OCI-LY3 (cell line): ENCODE results near the gene HDDC3.

Experiments
- H2AFZ ChIP-seq: fragments of 200-600, 300-600 bp; shearing (Covaris generic); 2 replicates; pipeline ENCODE4 v1.6.0; 2014; ENCODE audit warnings: antibody characterized with exemption, low read depth, low read length
- H3K27ac ChIP-seq: fragments of 200-600, 300-600 bp; sonication (generic); 2 replicates; pipeline ENCODE4 v1.5.1; 2014; ENCODE audit warnings: mild to moderate bottlenecking, low read length, moderate library complexity, mixed read lengths
- H3K27me3 ChIP-seq: fragments of 200-600, 300-600 bp; sonication (generic); 2 replicates; pipeline ENCODE4 v1.6.1; 2014; ENCODE audit warnings: low read depth, low read length, mixed read lengths
- H3K36me3 ChIP-seq: fragments of 200-600, 300-600 bp; sonication (generic); replicated peaks from 2 replicates; pipeline ENCODE3; 2014; ENCODE audit warnings: low read depth, low read length, mixed read lengths
- H3K4me1 ChIP-seq: fragments of 300-600, 200-600 bp; sonication (generic); 2 replicates; pipeline ENCODE4 v1.6.1; 2014; ENCODE audit warnings: low read length, mixed read lengths
- H3K4me2 ChIP-seq: fragments of 200-600, 300-600 bp; sonication (generic); 2 replicates; pipeline ENCODE4 v1.6.1; 2014; ENCODE audit warnings: low read length, mixed read lengths
- H3K4me3 ChIP-seq: fragments of 300-600, 200-600 bp; sonication (generic); 2 replicates; pipeline ENCODE4 v1.5.1; 2014; ENCODE audit warnings: antibody characterized with exemption, mild to moderate bottlenecking, low read length, moderate library complexity
- H3K79me2 ChIP-seq: fragments of 300-600, 200-600 bp; shearing (Covaris generic); 2 replicates; pipeline ENCODE4 v1.6.1; 2014; ENCODE audit warnings: mild to moderate bottlenecking, low read length, mixed read lengths
- H3K9ac ChIP-seq: fragments of 300-600, 200-600 bp; shearing (Covaris generic); 2 replicates; pipeline ENCODE4 v1.6.0; 2014; ENCODE audit warnings: mild to moderate bottlenecking, low read length, moderate library complexity
- H3K9me3 ChIP-seq: fragments of 200-600, 300-600 bp; shearing (Covaris generic); 2 replicates; pipeline ENCODE4 v1.6.1; 2014; ENCODE audit warnings: low read length, mixed read lengths; ENCODE audit not compliant: insufficient read depth
- H4K20me1 ChIP-seq: fragments of 200-600, 300-600 bp; sonication (generic); 2 replicates; pipeline ENCODE4 v1.6.1; 2016; ENCODE audit warnings: low read length, mixed read lengths; ENCODE audit not compliant: insufficient read depth
- EZH2phosphoT487 ChIP-seq: fragments of 200-600 bp; shearing (Covaris generic); IDR thresholded peaks from 2 replicates; pipeline ENCODE4 v1.6.1; 2018; ENCODE audit warnings: antibody characterized with exemption, mixed run types, low read depth
- TF ChIP-seq, protein P1 (sequence below): fragments of 200-600, 300-600 bp; sonication (generic); IDR thresholded peaks from 2 replicates; pipeline ENCODE4 v1.5.1; 2014; ENCODE audit warnings: antibody characterized with exemption, low read length, low read depth

HDDC3 gene, protein sequence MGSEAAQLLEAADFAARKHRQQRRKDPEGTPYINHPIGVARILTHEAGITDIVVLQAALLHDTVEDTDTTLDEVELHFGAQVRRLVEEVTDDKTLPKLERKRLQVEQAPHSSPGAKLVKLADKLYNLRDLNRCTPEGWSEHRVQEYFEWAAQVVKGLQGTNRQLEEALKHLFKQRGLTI

DNA sequence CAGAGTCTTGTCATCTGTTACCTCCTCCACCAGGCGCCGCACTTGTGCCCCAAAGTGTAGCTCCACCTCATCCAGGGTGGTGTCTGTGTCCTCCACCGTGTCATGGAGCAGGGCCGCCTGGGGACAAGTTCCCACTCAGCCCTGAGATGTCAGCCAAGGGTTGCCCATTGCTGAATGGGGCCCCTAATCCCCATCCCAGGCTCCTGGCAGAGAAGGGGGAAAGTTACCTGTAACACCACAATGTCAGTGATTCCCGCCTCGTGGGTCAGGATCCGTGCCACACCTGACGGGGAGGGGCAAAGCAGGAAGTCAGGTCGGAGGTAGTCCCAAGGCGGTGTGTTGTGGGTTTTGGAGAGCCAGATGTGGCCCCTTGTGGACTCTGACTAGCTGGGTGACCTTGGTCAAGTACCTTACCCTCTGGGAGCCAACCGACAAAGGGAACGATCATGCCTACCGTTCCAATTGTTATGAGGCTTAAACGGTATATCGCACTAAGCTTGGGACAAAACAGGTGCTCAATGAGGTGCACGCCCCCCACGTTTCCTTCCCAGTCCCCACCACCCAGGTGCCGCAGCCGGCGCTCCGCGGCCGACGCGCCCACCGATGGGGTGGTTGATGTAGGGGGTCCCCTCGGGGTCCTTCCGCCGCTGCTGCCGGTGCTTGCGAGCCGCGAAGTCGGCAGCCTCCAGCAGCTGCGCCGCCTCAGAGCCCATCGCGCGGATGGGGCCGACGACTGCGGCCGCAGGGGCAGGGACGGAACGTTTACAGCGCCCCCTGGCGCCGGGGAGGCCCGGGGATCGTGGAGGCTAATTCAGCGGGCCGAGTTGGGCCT, at the start of gene HDDC3:
TSS of gene HDDC3 (minus strand) at position 722 of the 832 bp plus-strand sequence. CDS start at position 713, 9 bp downstream.
- no peaks in the 10 kb centered on the region for H3K9me3 ChIP-seq
- peaks cover 12% of the 10 kb centered on the region for H3K79me2 ChIP-seq
- TF ChIP-seq, protein P1, sequence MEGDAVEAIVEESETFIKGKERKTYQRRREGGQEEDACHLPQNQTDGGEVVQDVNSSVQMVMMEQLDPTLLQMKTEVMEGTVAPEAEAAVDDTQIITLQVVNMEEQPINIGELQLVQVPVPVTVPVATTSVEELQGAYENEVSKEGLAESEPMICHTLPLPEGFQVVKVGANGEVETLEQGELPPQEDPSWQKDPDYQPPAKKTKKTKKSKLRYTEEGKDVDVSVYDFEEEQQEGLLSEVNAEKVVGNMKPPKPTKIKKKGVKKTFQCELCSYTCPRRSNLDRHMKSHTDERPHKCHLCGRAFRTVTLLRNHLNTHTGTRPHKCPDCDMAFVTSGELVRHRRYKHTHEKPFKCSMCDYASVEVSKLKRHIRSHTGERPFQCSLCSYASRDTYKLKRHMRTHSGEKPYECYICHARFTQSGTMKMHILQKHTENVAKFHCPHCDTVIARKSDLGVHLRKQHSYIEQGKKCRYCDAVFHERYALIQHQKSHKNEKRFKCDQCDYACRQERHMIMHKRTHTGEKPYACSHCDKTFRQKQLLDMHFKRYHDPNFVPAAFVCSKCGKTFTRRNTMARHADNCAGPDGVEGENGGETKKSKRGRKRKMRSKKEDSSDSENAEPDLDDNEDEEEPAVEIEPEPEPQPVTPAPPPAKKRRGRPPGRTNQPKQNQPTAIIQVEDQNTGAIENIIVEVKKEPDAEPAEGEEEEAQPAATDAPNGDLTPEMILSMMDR, result peak; percentile 93
- no peak for TF ChIP-seq EZH2phosphoT487
- peak within 1 kb of the TSS; percentile 91 for H2AFZ ChIP-seq
- peak within 1 kb of the TSS; percentile 94 for H3K9ac ChIP-seq
- peaks cover 3% of the 10 kb centered on the region; the same call in 1 of the 2 replicates for H4K20me1 ChIP-seq
- no peaks in the 10 kb centered on the region for H3K27me3 ChIP-seq
- peak within 1 kb of the TSS; percentile 68 for H3K27ac ChIP-seq
- H3K36me3 ChIP-seq, result peaks cover 3% of the 10 kb centered on the region
- H3K4me3 ChIP-seq, result peak within 1 kb of the TSS; percentile 91
- peak within 1 kb of the TSS; percentile 97 for H3K4me2 ChIP-seq
- H3K4me1 ChIP-seq, result peaks cover 50% of the 10 kb centered on the region

DNA sequence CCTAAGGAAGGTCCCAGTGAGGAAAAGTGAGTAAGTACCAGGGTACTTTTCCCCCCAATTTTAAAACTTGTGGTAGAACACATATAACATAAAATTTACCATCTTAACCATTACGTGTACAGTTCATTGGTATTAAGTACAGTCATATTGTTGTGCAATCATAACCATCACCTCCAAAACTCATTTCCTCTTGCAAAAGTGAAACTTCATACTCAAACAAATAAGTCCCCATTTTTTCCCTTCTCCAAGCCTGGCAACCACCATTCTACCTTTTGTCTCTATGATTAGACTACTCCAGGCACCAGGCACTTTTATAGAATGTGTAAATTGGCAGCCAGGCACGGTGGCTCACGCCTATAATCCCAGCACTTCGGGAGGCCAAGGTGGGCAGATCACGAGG, 49.8 kb upstream of the HDDC3 start:
- TF ChIP-seq, protein P1, result no peak
- no peak for TF ChIP-seq EZH2phosphoT487
- Histone ChIP-seq H3K27me3 (no peaks in the 10 kb centered on the region), H4K20me1 (peaks cover 35% of the 10 kb centered on the region), H3K79me2 (peaks cover 54% of the 10 kb centered on the region), H3K9ac (peak overlapping the region; percentile 52; the same call in 1 of the 2 replicates), H3K4me1 (peaks cover 60% of the 10 kb centered on the region), H3K9me3 (no peaks in the 10 kb centered on the region), H3K36me3 (peaks cover 73% of the 10 kb centered on the region), H2AFZ (no peak overlapping the region), H3K27ac (peak overlapping the region; percentile 88), H3K4me3 (peak overlapping the region; percentile 64), H3K4me2 (peak overlapping the region; percentile 91)

DNA sequence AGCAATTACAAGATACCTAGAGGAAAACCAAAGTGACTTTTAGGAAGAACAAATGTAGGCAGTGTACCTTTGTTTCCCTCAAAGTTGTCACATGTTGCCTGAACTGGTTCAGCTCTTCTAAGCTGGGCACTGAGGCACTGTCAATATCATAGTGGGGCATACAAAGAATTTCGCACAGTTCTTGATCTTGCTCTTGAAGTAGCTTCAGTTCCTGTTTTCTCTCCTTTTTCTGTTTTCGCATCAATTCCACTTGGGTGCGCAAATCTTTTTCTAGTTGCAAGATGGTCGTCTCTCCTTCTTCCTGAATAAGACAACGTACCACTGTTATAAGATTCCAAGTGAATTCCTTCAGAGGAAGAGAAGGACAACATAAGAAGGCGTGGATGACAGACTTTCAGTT, 49.3 kb upstream of the HDDC3 start:
- peaks cover 78% of the 10 kb centered on the region for H3K36me3 ChIP-seq
- peak overlapping the region; percentile 64 for H3K4me3 ChIP-seq
- peak overlapping the region; percentile 88 for H3K27ac ChIP-seq
- H4K20me1 ChIP-seq, result peaks cover 31% of the 10 kb centered on the region
- peak overlapping the region; percentile 91 for H3K4me2 ChIP-seq
- H3K27me3 ChIP-seq, result no peaks in the 10 kb centered on the region
- H3K4me1 ChIP-seq, result peaks cover 55% of the 10 kb centered on the region
- no peak for TF ChIP-seq EZH2phosphoT487
- TF ChIP-seq, protein P1, result peak; percentile 48
- peaks cover 49% of the 10 kb centered on the region for H3K79me2 ChIP-seq
- no peak overlapping the region for H2AFZ ChIP-seq
- H3K9ac ChIP-seq, result peak overlapping the region; percentile 52; the same call in 1 of the 2 replicates
- H3K9me3 ChIP-seq, result no peaks in the 10 kb centered on the region

DNA sequence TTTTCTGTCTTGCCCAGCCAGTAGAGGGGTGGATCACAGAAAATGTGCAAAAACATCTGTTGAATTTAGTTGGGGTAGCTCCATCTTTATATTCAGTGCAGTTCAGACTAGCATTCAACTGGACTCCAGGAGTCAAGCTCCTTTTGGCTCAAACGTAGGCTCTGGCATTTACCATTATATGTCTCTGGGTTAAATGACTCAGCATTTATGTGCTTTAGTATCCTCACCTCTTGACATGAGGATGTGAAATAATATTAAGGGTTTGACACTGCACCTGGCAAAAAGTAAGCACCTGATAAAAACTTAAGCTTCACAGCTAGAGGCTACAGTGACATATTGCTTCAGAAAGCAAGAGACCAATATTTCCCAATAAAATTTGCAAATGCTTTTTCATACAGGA, 47.2 kb upstream of the HDDC3 start:
- no peaks in the 10 kb centered on the region for H3K27me3 ChIP-seq
- peak overlapping the region; percentile 6; the same call in 1 of the 2 replicates for H3K4me2 ChIP-seq
- TF ChIP-seq, protein P1, result no peak
- no peak for TF ChIP-seq EZH2phosphoT487
- H3K4me3 ChIP-seq, result no peak overlapping the region
- no peaks in the 10 kb centered on the region for H3K9me3 ChIP-seq
- peaks cover 28% of the 10 kb centered on the region for H3K79me2 ChIP-seq
- H2AFZ ChIP-seq, result no peak overlapping the region
- H3K9ac ChIP-seq, result no peak overlapping the region
- H3K36me3 ChIP-seq, result peaks cover 88% of the 10 kb centered on the region
- H4K20me1 ChIP-seq, result peaks cover 16% of the 10 kb centered on the region
- H3K4me1 ChIP-seq, result peaks cover 53% of the 10 kb centered on the region
- peak overlapping the region; percentile 16; the same call in 1 of the 2 replicates for H3K27ac ChIP-seq
